SH-SY5Y (cell line): ENCODE data around the gene SV2C.

Experiments
- GATA2 ChIP-seq: IDR thresholded peaks from 2 replicates; pipeline ENCODE4 v1.6.1; 2011; ENCODE audit warnings: mild to moderate bottlenecking, low read depth, low read length
- GATA3 ChIP-seq: IDR thresholded peaks from 2 replicates; pipeline ENCODE4 v1.6.1; 2011; ENCODE audit warnings: low read depth, mild to moderate bottlenecking, low read length, moderate library complexity

DNA sequence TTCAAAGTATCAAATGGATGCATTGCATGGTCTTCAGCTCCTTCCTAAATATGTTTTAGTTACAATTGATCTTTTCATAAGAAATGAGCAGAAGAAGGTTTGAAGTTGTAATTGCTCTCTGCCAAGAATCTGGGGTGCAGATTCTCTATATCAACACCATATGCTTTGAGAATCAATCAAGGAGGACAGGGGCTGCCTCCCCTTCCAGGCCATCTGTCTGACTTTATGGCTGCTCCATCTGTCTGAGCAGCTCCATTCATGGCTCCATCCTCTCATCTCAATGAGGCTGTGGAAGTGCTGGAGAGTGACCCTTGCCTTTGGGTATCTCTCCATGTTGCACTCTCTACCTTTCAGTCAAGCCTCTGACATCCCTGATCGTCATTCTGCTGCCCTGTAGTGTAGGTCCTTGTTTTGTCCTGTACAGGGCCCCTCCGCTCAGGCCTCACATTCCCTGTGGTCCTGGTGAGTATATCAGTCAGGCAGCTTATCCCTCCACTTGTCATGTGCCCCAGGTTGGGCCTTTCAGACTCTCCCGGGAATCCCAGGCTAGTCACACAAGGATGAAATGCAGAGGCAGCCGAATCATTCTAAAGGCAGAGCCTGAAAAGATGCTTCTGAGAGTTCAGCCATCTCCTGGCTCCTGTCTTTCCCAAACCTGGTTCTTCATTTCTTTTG, 14.0 kb upstream of the SV2C start:
- no peak for TF ChIP-seq GATA2
- TF ChIP-seq GATA3, result no peak
